ENCODE results near the gene RNF144A.

GRCh38 chr2:6963727-6964126 is 46.5 kb downstream of the RNF144A start:
- no peak for TF ChIP-seq YY1 (IDR thresholded peaks at IDR 0.05; ENCODE audit: insufficient read depth, insufficient read length)
- no peak for TF ChIP-seq SUZ12 (IDR thresholded peaks at IDR 0.05; ENCODE audit: extremely low read depth, insufficient read depth, insufficient read length)

Measured in NT2/D1 (cell line).